Right lobe of liver (tissue), 4 donors: ENCODE measurements around the gene SLC51A.

ENCODE experiments used
- CTCF ChIP-seq, 4 donors: fragments of 200-600 bp in 3 of 4; fragments of 450-650 bp in 1 of 4; IDR thresholded peaks; one replicate each; pipeline versions ENCODE4 v1.5.1 to v1.8.0; 2016 to 2022; ENCODE audit warnings: antibody characterized with exemption in 4 of 4, mild to moderate bottlenecking in 2 of 4
- POLR2A ChIP-seq: fragments of 450-650 bp; IDR thresholded peaks from one replicate; pipeline ENCODE4 v1.6.1; 2017; ENCODE audit warnings: antibody characterized with exemption, mild to moderate bottlenecking
- donor health status: DM: no; HTN: no; CAD: no.
- donor health status: DM: no; HTN: no; CAD: no.
- donor health status: DM: no; HTN: yes; CAD: no.

- TF ChIP-seq CTCF (IDR thresholded peaks at IDR 0.05) (no peak), POLR2A (no peak)
Measured at GRCh38 chr3:196219970-196220311, 3.6 kb downstream of the SLC51A start.
